CD4-positive, alpha-beta T cell treated with Interleukin-2 at 100 ng/mL for 4 hours (primary cell): ENCODE data around the gene KCNA2.

Experiments used
- DNase-seq: peaks from one replicate; pipeline ENCODE4 v3.0.0-alpha.2; 2020; ENCODE audit warnings: low spot score

KCNA2 gene

GRCh38 chr1:110602466-110602865, 3.7 kb downstream of the KCNA2 start:
- no peak for DNase-seq

GRCh38 chr1:110601332-110601731, 4.8 kb downstream of the KCNA2 start:
- DNase-seq, result no peak

- no peak for DNase-seq
Measured at GRCh38 chr1:110600716-110601115, 5.4 kb downstream of the KCNA2 start.

- no peak for DNase-seq
Measured at GRCh38 chr1:110597966-110598365, 8.2 kb downstream of the KCNA2 start.

GRCh38 chr1:110596312-110596711, 9.8 kb downstream of the KCNA2 start:
- DNase-seq, result no peak

GRCh38 chr1:110595353-110595710, 10.8 kb downstream of the KCNA2 start:
- DNase-seq, result no peak

GRCh38 chr1:110594456-110595352, 11.5 kb downstream of the KCNA2 start:
- DNase-seq, result no peak

- DNase-seq, result no peak
Measured at GRCh38 chr1:110593902-110594301, 12.3 kb downstream of the KCNA2 start.

- DNase-seq, result no peak
Measured at GRCh38 chr1:110591956-110592355, 14.2 kb downstream of the KCNA2 start.

- no peak for DNase-seq
Measured at GRCh38 chr1:110588991-110589390, 17.2 kb downstream of the KCNA2 start.

GRCh38 chr1:110588486-110588885, 17.7 kb downstream of the KCNA2 start:
- no peak for DNase-seq

GRCh38 chr1:110587906-110588305, 18.3 kb downstream of the KCNA2 start:
- no peak for DNase-seq

GRCh38 chr1:110585481-110585880, 20.7 kb downstream of the KCNA2 start:
- DNase-seq, result no peak

- no peak for DNase-seq
Measured at GRCh38 chr1:110584045-110584444, 22.1 kb downstream of the KCNA2 start.

GRCh38 chr1:110583505-110583904, 22.7 kb downstream of the KCNA2 start:
- DNase-seq, result no peak

GRCh38 chr1:110582378-110582777, 23.8 kb downstream of the KCNA2 start:
- DNase-seq, result no peak

- DNase-seq, result no peak
Measured at GRCh38 chr1:110581682-110582145, 24.4 kb downstream of the KCNA2 start.

GRCh38 chr1:110580244-110580643, 25.9 kb downstream of the KCNA2 start:
- DNase-seq, result no peak

GRCh38 chr1:110579460-110579859, 26.7 kb downstream of the KCNA2 start:
- DNase-seq, result no peak

GRCh38 chr1:110576441-110576840, 29.7 kb downstream of the KCNA2 start:
- DNase-seq, result no peak

- no peak for DNase-seq
Measured at GRCh38 chr1:110573314-110573713, 32.8 kb downstream of the KCNA2 start.

GRCh38 chr1:110572751-110573150, 33.4 kb downstream of the KCNA2 start:
- no peak for DNase-seq

GRCh38 chr1:110570901-110571300, 35.3 kb downstream of the KCNA2 start:
- no peak for DNase-seq

GRCh38 chr1:110570307-110570706, 35.9 kb downstream of the KCNA2 start:
- no peak for DNase-seq
